ENCODE results near the gene LRRIQ3. TPM values are rescaled to one million over a fixed set of nuclear protein-coding genes. Genes with fewer than 3 reads are reported as not detected.

The LRRIQ3 gene
- total RNA-seq, 1 experiment from 2014 or later, result 0.95 TPM

DNA sequence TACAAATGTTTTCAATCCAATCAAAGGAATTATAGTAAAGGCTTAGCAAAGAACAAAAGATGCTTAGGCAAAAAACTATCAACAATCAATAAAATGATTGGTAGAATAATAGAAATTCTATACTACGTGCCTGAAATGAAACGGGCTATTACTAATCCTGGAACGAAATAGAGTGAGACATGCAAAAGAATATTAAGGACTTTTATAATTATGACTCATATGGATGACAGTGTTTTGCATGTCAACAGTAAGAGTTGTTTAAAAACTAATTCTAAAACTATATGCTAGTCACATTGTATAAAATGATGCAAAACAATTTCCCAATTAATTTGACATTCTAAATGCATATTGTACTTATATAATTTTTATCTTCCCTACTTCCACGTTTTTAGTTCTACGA lies 35.6 kb downstream of the LRRIQ3 start:
- H2AFZ ChIP-seq (ENCODE audit: low read length), result no peak overlapping the region
- TF ChIP-seq EZH2phosphoT487 (IDR thresholded peaks at IDR 0.05; ENCODE audit: borderline replicate concordance, low read length) (no peak), EZH2 (IDR thresholded peaks at IDR 0.05; ENCODE audit: low read length, unreplicated experiment) (no peak)
- TF ChIP-seq, protein P1, sequence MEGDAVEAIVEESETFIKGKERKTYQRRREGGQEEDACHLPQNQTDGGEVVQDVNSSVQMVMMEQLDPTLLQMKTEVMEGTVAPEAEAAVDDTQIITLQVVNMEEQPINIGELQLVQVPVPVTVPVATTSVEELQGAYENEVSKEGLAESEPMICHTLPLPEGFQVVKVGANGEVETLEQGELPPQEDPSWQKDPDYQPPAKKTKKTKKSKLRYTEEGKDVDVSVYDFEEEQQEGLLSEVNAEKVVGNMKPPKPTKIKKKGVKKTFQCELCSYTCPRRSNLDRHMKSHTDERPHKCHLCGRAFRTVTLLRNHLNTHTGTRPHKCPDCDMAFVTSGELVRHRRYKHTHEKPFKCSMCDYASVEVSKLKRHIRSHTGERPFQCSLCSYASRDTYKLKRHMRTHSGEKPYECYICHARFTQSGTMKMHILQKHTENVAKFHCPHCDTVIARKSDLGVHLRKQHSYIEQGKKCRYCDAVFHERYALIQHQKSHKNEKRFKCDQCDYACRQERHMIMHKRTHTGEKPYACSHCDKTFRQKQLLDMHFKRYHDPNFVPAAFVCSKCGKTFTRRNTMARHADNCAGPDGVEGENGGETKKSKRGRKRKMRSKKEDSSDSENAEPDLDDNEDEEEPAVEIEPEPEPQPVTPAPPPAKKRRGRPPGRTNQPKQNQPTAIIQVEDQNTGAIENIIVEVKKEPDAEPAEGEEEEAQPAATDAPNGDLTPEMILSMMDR (conservative IDR thresholded peaks at IDR 0.05; ENCODE audit: low read depth, low read length), result no peak
- ChIA-PET POLR2A (ENCODE audit: unreplicated experiment) (no interaction called here), CTCF (no interaction called here)
- intact Hi-C loops (cut with micrococcal nuclease), result no loop called here
- H3F3A ChIP-seq (ENCODE audit: low read length, unreplicated experiment), result no peaks in the 10 kb centered on the region
- peak; percentile 67 for ATAC-seq
- BruUV-seq (replicated peaks), result no TSS peak
- H4K20me1 ChIP-seq (ENCODE audit: low read length), result no peaks in the 10 kb centered on the region
- H3K27me3 ChIP-seq (ENCODE audit: low read length), result peaks cover 4% of the 10 kb centered on the region; the same call in 1 of the 2 replicates
- no peaks in the 10 kb centered on the region for H3K79me2 ChIP-seq (ENCODE audit: low read length)
- H3K36me3 ChIP-seq (ENCODE audit: low read depth, low read length), result no peaks in the 10 kb centered on the region
- H3K27ac ChIP-seq (ENCODE audit: low read length), result no peak overlapping the region
- H3K4me3 ChIP-seq (ENCODE audit: low read length), result no peak overlapping the region
- no peak overlapping the region for H3K9ac ChIP-seq (ENCODE audit: low read length)
- no peaks in the 10 kb centered on the region for H3K9me2 ChIP-seq (replicated peaks; ENCODE audit: low read length)
- no peaks in the 10 kb centered on the region for H3K4me1 ChIP-seq (ENCODE audit: insufficient read depth, low read length)
- peak; percentile 15 for DNase-seq
- no peak overlapping the region for H3K4me2 ChIP-seq (ENCODE audit: low read length)
- no peaks in the 10 kb centered on the region for H3K9me3 ChIP-seq (ENCODE audit: low read length)

DNA sequence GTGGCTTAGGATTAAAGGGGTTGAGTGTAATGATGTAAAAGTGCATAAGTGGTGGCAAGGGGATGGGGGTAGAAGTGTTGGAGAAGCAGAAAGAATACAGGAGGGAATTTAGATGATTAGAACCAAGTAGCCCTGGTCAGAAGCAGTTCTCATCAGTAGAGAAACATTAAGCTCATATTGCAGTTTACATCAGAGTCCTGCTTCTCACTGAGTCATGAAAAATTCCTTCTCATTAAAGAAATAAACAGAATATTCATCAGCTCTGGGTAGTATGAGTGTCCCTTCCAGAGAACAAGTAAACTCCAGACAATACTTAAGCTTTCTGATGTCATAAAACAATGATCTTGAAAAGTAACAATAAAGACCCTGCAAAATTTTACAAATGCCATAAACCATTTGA lies 36.5 kb downstream of the LRRIQ3 start:
- Histone ChIP-seq H3K9me3 (ENCODE audit: low read length) (no peaks in the 10 kb centered on the region), H3K4me1 (ENCODE audit: insufficient read depth, low read length) (no peaks in the 10 kb centered on the region), H3K4me2 (ENCODE audit: low read length) (no peak overlapping the region), H3K4me3 (ENCODE audit: low read length) (no peak overlapping the region), H3F3A (ENCODE audit: low read length, unreplicated experiment) (no peaks in the 10 kb centered on the region), H4K20me1 (ENCODE audit: low read length) (no peaks in the 10 kb centered on the region), H3K27me3 (ENCODE audit: low read length) (peaks cover 4% of the 10 kb centered on the region; the same call in 1 of the 2 replicates), H3K9me2 (replicated peaks; ENCODE audit: low read length) (no peaks in the 10 kb centered on the region), H3K36me3 (ENCODE audit: low read depth, low read length) (no peaks in the 10 kb centered on the region), H3K79me2 (ENCODE audit: low read length) (no peaks in the 10 kb centered on the region), H2AFZ (ENCODE audit: low read length) (no peak overlapping the region), H3K27ac (ENCODE audit: low read length) (no peak overlapping the region), H3K9ac (ENCODE audit: low read length) (no peak overlapping the region)
- CTCF ChIA-PET, result no interaction called here
- DNase-seq (no peak), ATAC-seq (no peak)
- BruUV-seq (replicated peaks), result no TSS peak
- intact Hi-C loops (cut with micrococcal nuclease), result no loop called here
- POLR2A ChIA-PET (ENCODE audit: unreplicated experiment), result no interaction called here
- TF ChIP-seq, protein P1 (conservative IDR thresholded peaks at IDR 0.05; ENCODE audit: low read depth, low read length), result no peak
- no peak for TF ChIP-seq EZH2 (IDR thresholded peaks at IDR 0.05; ENCODE audit: low read length, unreplicated experiment)
- TF ChIP-seq EZH2phosphoT487 (IDR thresholded peaks at IDR 0.05; ENCODE audit: borderline replicate concordance, low read length), result no peak

DNA sequence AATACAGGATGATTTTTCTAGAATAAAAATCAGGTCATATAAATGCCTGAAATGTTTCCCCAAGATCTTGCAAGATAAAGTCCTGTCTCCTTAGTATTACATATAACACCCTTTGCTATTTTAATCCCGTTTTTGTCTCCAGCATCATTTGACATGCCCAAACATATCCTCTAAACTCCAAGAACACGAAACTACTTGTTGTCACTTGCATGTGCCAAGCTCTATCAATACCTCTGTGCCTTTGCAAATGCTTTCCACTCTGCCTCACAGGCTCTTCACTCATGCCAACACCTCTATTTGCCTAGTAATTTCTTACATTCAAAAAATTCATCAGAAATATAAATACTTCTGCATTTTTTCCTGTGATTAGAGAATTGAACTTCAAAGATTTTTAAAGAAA lies 37.9 kb downstream of the LRRIQ3 start:
- no TSS peak for BruUV-seq (replicated peaks)
- no peak overlapping the region for H3K4me2 ChIP-seq (ENCODE audit: low read length)
- H2AFZ ChIP-seq (ENCODE audit: low read length), result no peak overlapping the region
- peaks cover 4% of the 10 kb centered on the region; the same call in 1 of the 2 replicates for H3K27me3 ChIP-seq (ENCODE audit: low read length)
- ChIA-PET CTCF (no interaction called here), POLR2A (ENCODE audit: unreplicated experiment) (no interaction called here)
- no peak for TF ChIP-seq EZH2phosphoT487 (IDR thresholded peaks at IDR 0.05; ENCODE audit: borderline replicate concordance, low read length)
- TF ChIP-seq EZH2 (IDR thresholded peaks at IDR 0.05; ENCODE audit: low read length, unreplicated experiment), result no peak
- TF ChIP-seq, protein P1 (conservative IDR thresholded peaks at IDR 0.05; ENCODE audit: low read depth, low read length), result no peak
- H3K79me2 ChIP-seq (ENCODE audit: low read length), result no peaks in the 10 kb centered on the region
- no peaks in the 10 kb centered on the region for H3K9me2 ChIP-seq (replicated peaks; ENCODE audit: low read length)
- intact Hi-C loops (cut with micrococcal nuclease), result no loop called here
- H3K36me3 ChIP-seq (ENCODE audit: low read depth, low read length), result no peaks in the 10 kb centered on the region
- no peak overlapping the region for H3K4me3 ChIP-seq (ENCODE audit: low read length)
- no peaks in the 10 kb centered on the region for H3F3A ChIP-seq (ENCODE audit: low read length, unreplicated experiment)
- H3K27ac ChIP-seq (ENCODE audit: low read length), result no peak overlapping the region
- no peak for DNase-seq
- no peak overlapping the region for H3K9ac ChIP-seq (ENCODE audit: low read length)
- no peaks in the 10 kb centered on the region for H3K9me3 ChIP-seq (ENCODE audit: low read length)
- ATAC-seq, result no peak
- no peaks in the 10 kb centered on the region for H4K20me1 ChIP-seq (ENCODE audit: low read length)
- no peaks in the 10 kb centered on the region for H3K4me1 ChIP-seq (ENCODE audit: insufficient read depth, low read length)
